ENCODE measurements around the gene USP4.
"Not testable (repeated sequence)": the region's sequence is repeated elsewhere in the genome, so short reads cannot be mapped to it uniquely, and the experiment has no call there.

Gene USP4

DNA sequence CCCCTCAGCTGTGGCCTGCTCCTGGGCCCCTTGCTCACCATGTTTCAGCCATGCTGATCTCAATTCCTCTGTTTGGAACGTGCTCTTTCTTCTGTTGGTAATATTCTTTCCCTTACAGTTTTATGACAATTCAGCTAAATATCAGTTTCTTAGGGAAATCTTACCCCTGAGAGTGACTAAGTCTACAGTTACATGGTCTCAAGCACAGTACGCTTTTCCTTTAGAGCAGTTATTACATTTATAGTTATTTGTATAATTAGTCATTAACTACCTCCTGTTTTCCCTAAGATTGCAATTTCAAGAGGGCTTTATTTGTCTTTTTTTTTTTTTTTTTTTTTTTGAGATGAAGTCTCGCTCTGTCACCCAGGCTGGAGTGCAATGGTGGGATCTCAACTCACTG, 86.3 kb downstream of the USP4 start:
- Histone ChIP-seq H3K36me3 (ENCODE audit: control insufficient read depth, low read length) (no peaks in the 10 kb centered on the region), H3K27ac (ENCODE audit: low read depth, low read length) (no peak overlapping the region), H4K20me1 (ENCODE audit: control insufficient read depth, insufficient read depth, low read depth, low read length) (no peaks in the 10 kb centered on the region), H3K4me3 (ENCODE audit: low read length) (no peak overlapping the region), H3K9me3 (ENCODE audit: control insufficient read depth, insufficient read depth, low read length) (no peaks in the 10 kb centered on the region), H3K4me2 (ENCODE audit: low read length) (no peak overlapping the region), H3F3A (ENCODE audit: control insufficient read depth, insufficient read depth) (no peaks in the 10 kb centered on the region), H3K79me2 (ENCODE audit: control insufficient read depth, low read length) (no peaks in the 10 kb centered on the region), H3K9me2 (replicated peaks; ENCODE audit: control insufficient read depth, low read length) (no peaks in the 10 kb centered on the region), H3K4me1 (ENCODE audit: control insufficient read depth, low read length) (no peaks in the 10 kb centered on the region), H3K27me3 (ENCODE audit: control insufficient read depth, low read length) (no peaks in the 10 kb centered on the region)
- TF ChIP-seq EZH2phosphoT487 (IDR thresholded peaks at IDR 0.05; ENCODE audit: borderline replicate concordance, low read length) (no peak), CTCF (IDR thresholded peaks at IDR 0.05; ENCODE audit: low read depth, low read length, poor library complexity, severe bottlenecking) (no peak)

GRCh38 chr3:49248840-49249227, 91.0 kb downstream of the USP4 start:
- H3K4me1 ChIP-seq (ENCODE audit: control insufficient read depth, low read length): no peaks in the 10 kb centered on the region
- no peaks in the 10 kb centered on the region for H3K9me2 ChIP-seq (replicated peaks; ENCODE audit: control insufficient read depth, low read length)
- H3F3A ChIP-seq (ENCODE audit: control insufficient read depth, insufficient read depth): no peaks in the 10 kb centered on the region
- H3K9me3 ChIP-seq (ENCODE audit: control insufficient read depth, insufficient read depth, low read length): no peaks in the 10 kb centered on the region
- H3K79me2 ChIP-seq (ENCODE audit: control insufficient read depth, low read length): no peaks in the 10 kb centered on the region
- H3K27ac ChIP-seq (ENCODE audit: low read depth, low read length): no peak overlapping the region
- H3K27me3 ChIP-seq (ENCODE audit: control insufficient read depth, low read length): no peaks in the 10 kb centered on the region
- H3K4me2 ChIP-seq (ENCODE audit: low read length): no peak overlapping the region
- no peaks in the 10 kb centered on the region for H4K20me1 ChIP-seq (ENCODE audit: control insufficient read depth, insufficient read depth, low read depth, low read length)
- no peaks in the 10 kb centered on the region for H3K36me3 ChIP-seq (ENCODE audit: control insufficient read depth, low read length)
- H3K4me3 ChIP-seq (ENCODE audit: low read length): no peak overlapping the region
- no peak for TF ChIP-seq EZH2phosphoT487 (IDR thresholded peaks at IDR 0.05; ENCODE audit: borderline replicate concordance, low read length)
- TF ChIP-seq CTCF (IDR thresholded peaks at IDR 0.05; ENCODE audit: low read depth, low read length, poor library complexity, severe bottlenecking): no peak

DNA sequence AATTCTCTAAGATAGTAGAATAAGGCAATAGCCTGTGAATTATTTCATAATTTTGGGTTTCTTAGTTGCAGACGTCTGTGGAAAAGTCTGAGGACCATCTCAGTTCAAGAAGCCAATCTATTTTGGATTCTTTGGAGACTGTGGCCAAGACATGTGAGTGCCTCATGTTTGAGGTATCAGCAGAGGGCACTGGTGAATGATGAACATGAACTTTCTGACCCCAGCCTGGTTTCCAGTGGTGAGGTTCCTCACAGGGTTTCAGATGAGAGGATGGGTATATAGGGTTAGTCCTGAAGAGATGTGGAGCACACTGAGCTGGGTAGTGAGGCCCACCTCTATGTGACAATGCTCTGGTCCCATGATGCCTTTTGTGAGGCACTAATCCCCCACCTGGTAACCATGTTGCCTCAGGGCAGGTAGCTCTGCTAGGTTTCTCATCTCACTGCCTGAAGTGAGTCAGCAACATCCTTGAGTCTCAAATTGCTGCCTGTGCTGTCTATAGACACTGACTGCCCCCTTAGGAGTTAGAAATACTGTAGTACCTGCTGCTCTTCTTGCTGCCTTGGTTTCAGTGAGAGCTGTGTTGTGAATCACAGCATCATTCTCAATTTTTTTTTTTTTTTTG, 95.2 kb downstream of the USP4 start:
- no peaks in the 10 kb centered on the region for H3F3A ChIP-seq (ENCODE audit: control insufficient read depth, insufficient read depth)
- TF ChIP-seq CTCF (IDR thresholded peaks at IDR 0.05; ENCODE audit: low read depth, low read length, poor library complexity, severe bottlenecking): no peak
- TF ChIP-seq EZH2phosphoT487 (IDR thresholded peaks at IDR 0.05; ENCODE audit: borderline replicate concordance, low read length): no peak

DNA sequence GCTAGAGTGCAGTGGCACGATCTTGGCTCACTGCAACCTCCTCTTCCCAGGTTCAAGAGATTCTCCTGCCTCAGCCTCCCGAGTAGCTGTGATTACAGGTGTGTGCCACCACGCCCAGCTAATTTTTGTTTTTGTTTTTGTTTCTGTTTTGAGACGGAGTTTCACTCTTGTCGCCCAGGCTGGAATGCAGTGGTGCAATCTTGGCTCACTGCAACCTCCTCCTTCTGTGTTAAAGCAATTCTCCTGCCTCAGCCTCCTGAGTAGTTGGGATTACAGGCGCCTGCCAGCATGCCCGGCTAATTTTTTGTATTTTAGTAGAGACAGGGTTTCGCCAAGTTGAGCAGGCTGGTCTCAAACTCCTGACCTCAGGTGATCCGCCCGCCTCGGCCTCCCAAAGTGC, 99.8 kb downstream of the USP4 start:
- H3K27ac ChIP-seq (ENCODE audit: low read depth, low read length); H3K9me3 ChIP-seq (ENCODE audit: control insufficient read depth, insufficient read depth, low read length): not testable (repeated sequence)

More for the DNA sequence above, 95.2 kb downstream of the USP4 start:
- Histone ChIP-seq H3K36me3 (ENCODE audit: control insufficient read depth, low read length) (no peaks in the 10 kb centered on the region), H3K27ac (ENCODE audit: low read depth, low read length) (no peak overlapping the region), H4K20me1 (ENCODE audit: control insufficient read depth, insufficient read depth, low read depth, low read length) (no peaks in the 10 kb centered on the region), H3K9me2 (replicated peaks; ENCODE audit: control insufficient read depth, low read length) (no peaks in the 10 kb centered on the region), H3K4me1 (ENCODE audit: control insufficient read depth, low read length) (no peaks in the 10 kb centered on the region), H3K9me3 (ENCODE audit: control insufficient read depth, insufficient read depth, low read length) (no peaks in the 10 kb centered on the region), H3K4me2 (ENCODE audit: low read length) (no peak overlapping the region), H3K4me3 (ENCODE audit: low read length) (no peak overlapping the region), H3K27me3 (ENCODE audit: control insufficient read depth, low read length) (no peaks in the 10 kb centered on the region), H3K79me2 (ENCODE audit: control insufficient read depth, low read length) (no peaks in the 10 kb centered on the region)

More for the DNA sequence above, 99.8 kb downstream of the USP4 start:
- H3K36me3 ChIP-seq (ENCODE audit: control insufficient read depth, low read length); H3K4me2 ChIP-seq (ENCODE audit: low read length); H3K4me1 ChIP-seq (ENCODE audit: control insufficient read depth, low read length); H3F3A ChIP-seq (ENCODE audit: control insufficient read depth, insufficient read depth); H3K9me2 ChIP-seq (replicated peaks; ENCODE audit: control insufficient read depth, low read length); H3K27me3 ChIP-seq (ENCODE audit: control insufficient read depth, low read length); H3K4me3 ChIP-seq (ENCODE audit: low read length); H3K79me2 ChIP-seq (ENCODE audit: control insufficient read depth, low read length); H4K20me1 ChIP-seq (ENCODE audit: control insufficient read depth, insufficient read depth, low read depth, low read length): not testable (repeated sequence)
